Nephron progenitor cell (in vitro differentiated cells): ENCODE results near the gene PLEKHG4.

ENCODE experiments used
- DNase-seq: peaks from one replicate; pipeline ENCODE4 v3.0.0; 2021
- H3K27ac Mint-ChIP-seq: 2 replicates; pipeline ENCODE4 v1.8.0; 2021; ENCODE audit warnings: mild to moderate bottlenecking, moderate library complexity, mixed read lengths
- H3K27me3 Mint-ChIP-seq: 2 replicates; pipeline ENCODE4 v1.8.0; 2021; ENCODE audit warnings: mild to moderate bottlenecking, low read depth, mixed read lengths; ENCODE audit not compliant: poor library complexity
- H3K36me3 Mint-ChIP-seq: 2 replicates; pipeline ENCODE4 v1.8.0; 2021; ENCODE audit warnings: low read depth, mixed read lengths
- H3K4me1 Mint-ChIP-seq: 2 replicates; pipeline ENCODE4 v1.8.0; 2021; ENCODE audit warnings: mixed read lengths
- H3K4me3 Mint-ChIP-seq: 2 replicates; pipeline ENCODE4 v1.8.0; 2021; ENCODE audit warnings: mild to moderate bottlenecking, moderate library complexity, mixed read lengths
- H3K9me3 Mint-ChIP-seq: 2 replicates; pipeline ENCODE4 v1.8.0; 2021; ENCODE audit warnings: mild to moderate bottlenecking, moderate library complexity, mixed read lengths
- CTCF ChIP-seq: fragments of 200-600 bp; sonication (generic); IDR thresholded peaks from 2 replicates; pipeline ENCODE4 v1.5.0; 2021; ENCODE audit warnings: antibody characterized with exemption

PLEKHG4 gene

GRCh38 chr16:67279296-67280089 is at the start of gene PLEKHG4:
Gene PLEKHG4 (plus strand): TSS chr16:67279532. CDS start chr16:67280045, 513 bp downstream.
- DNase-seq: peak; percentile 82
- Mint-ChIP-seq H3K9me3 (no peaks in the 10 kb centered on the region), H3K27ac (no peak within 1 kb of the TSS), H3K4me3 (peak within 1 kb of the TSS; percentile 73), H3K36me3 (no peaks in the 10 kb centered on the region), H3K4me1 (peaks cover 11% of the 10 kb centered on the region), H3K27me3 (peaks cover 41% of the 10 kb centered on the region)
- TF ChIP-seq CTCF: peak; percentile 33

GRCh38 chr16:67229906-67230808 is 49.2 kb upstream of the PLEKHG4 start:
- no peaks in the 10 kb centered on the region for H3K9me3 Mint-ChIP-seq
- H3K4me1 Mint-ChIP-seq: peaks cover 28% of the 10 kb centered on the region
- peaks cover 4% of the 10 kb centered on the region for H3K27me3 Mint-ChIP-seq
- DNase-seq: no peak
- peaks cover 27% of the 10 kb centered on the region for H3K36me3 Mint-ChIP-seq
- no peak overlapping the region for H3K4me3 Mint-ChIP-seq
- TF ChIP-seq CTCF: no peak
- no peak overlapping the region for H3K27ac Mint-ChIP-seq

- Mint-ChIP-seq H3K4me1 (peaks cover 23% of the 10 kb centered on the region), H3K27ac (no peak overlapping the region), H3K27me3 (no peaks in the 10 kb centered on the region), H3K36me3 (peaks cover 29% of the 10 kb centered on the region), H3K9me3 (no peaks in the 10 kb centered on the region), H3K4me3 (no peak overlapping the region)
- no peak for TF ChIP-seq CTCF
- no peak for DNase-seq
Measured at GRCh38 chr16:67230809-67231660, 48.3 kb upstream of the PLEKHG4 start.

GRCh38 chr16:67233596-67233995 is 45.7 kb upstream of the PLEKHG4 start:
- no peaks in the 10 kb centered on the region for H3K27me3 Mint-ChIP-seq
- no peak for DNase-seq
- H3K9me3 Mint-ChIP-seq: no peaks in the 10 kb centered on the region
- no peak overlapping the region for H3K4me3 Mint-ChIP-seq
- no peak overlapping the region for H3K27ac Mint-ChIP-seq
- peaks cover 33% of the 10 kb centered on the region for H3K36me3 Mint-ChIP-seq
- peaks cover 21% of the 10 kb centered on the region for H3K4me1 Mint-ChIP-seq
- TF ChIP-seq CTCF: no peak

GRCh38 chr16:67234180-67234597 is 45.1 kb upstream of the PLEKHG4 start:
- DNase-seq: no peak
- Mint-ChIP-seq H3K27me3 (no peaks in the 10 kb centered on the region), H3K36me3 (peaks cover 27% of the 10 kb centered on the region), H3K27ac (no peak overlapping the region), H3K9me3 (no peaks in the 10 kb centered on the region), H3K4me1 (peaks cover 22% of the 10 kb centered on the region), H3K4me3 (no peak overlapping the region)
- no peak for TF ChIP-seq CTCF
